Activated naive CD8-positive, alpha-beta T cell treated with anti-CD3 and anti-CD28 coated beads, Interleukin-2, amount 50 U/mL, for 24 hours (primary cell): ENCODE results near the gene PRR7.

Experiments used
- ATAC-seq: fragments of 150-1000 bp; cut with Tn5 transposase; one replicate; pipeline ENCODE4 v1.10.0; 2021
- DNase-seq: peaks from one replicate; pipeline ENCODE4 v3.0.0; 2021
- H3K27ac Mint-ChIP-seq: one replicate; pipeline ENCODE4 v1.8.0; 2021; ENCODE audit warnings: mild to moderate bottlenecking, mixed read lengths
- H3K27me3 Mint-ChIP-seq: one replicate; pipeline ENCODE4 v1.8.0; 2021; ENCODE audit warnings: mixed read lengths
- H3K36me3 Mint-ChIP-seq: one replicate; pipeline ENCODE4 v1.8.0; 2021; ENCODE audit warnings: low read depth, mixed read lengths
- H3K4me1 Mint-ChIP-seq: one replicate; pipeline ENCODE4 v1.8.0; 2021; ENCODE audit warnings: mixed read lengths
- H3K4me3 Mint-ChIP-seq: one replicate; pipeline ENCODE4 v1.8.0; 2021; ENCODE audit warnings: mild to moderate bottlenecking, moderate library complexity, mixed read lengths
- H3K9me3 Mint-ChIP-seq: one replicate; pipeline ENCODE4 v1.8.0; 2021; ENCODE audit warnings: mixed read lengths

PRR7 gene

GRCh38 chr5:177449140-177450061 lies 2.8 kb downstream of the PRR7 start:
- Mint-ChIP-seq H3K36me3 (no peaks in the 10 kb centered on the region), H3K9me3 (no peaks in the 10 kb centered on the region), H3K4me1 (peaks cover 54% of the 10 kb centered on the region), H3K4me3 (peak overlapping the region; percentile 73), H3K27ac (no peak overlapping the region), H3K27me3 (no peaks in the 10 kb centered on the region)
- ATAC-seq = no peak
- no peak for DNase-seq

- Mint-ChIP-seq H3K9me3 (no peaks in the 10 kb centered on the region), H3K4me3 (no peak overlapping the region), H3K27me3 (no peaks in the 10 kb centered on the region), H3K36me3 (no peaks in the 10 kb centered on the region), H3K27ac (no peak overlapping the region), H3K4me1 (peaks cover 39% of the 10 kb centered on the region)
- no peak for DNase-seq
- ATAC-seq = no peak
Observed at GRCh38 chr5:177450667-177451424, 4.2 kb downstream of the PRR7 start.

GRCh38 chr5:177452688-177453638 lies 6.3 kb downstream of the PRR7 start:
- no peak for ATAC-seq

GRCh38 chr5:177453852-177454396 lies 7.3 kb downstream of the PRR7 start:
- H3K27me3 Mint-ChIP-seq = no peaks in the 10 kb centered on the region
- peak overlapping the region; percentile 53 for H3K27ac Mint-ChIP-seq
- H3K9me3 Mint-ChIP-seq = no peaks in the 10 kb centered on the region
- H3K36me3 Mint-ChIP-seq = peaks cover 6% of the 10 kb centered on the region
- H3K4me1 Mint-ChIP-seq = peaks cover 29% of the 10 kb centered on the region
- ATAC-seq (no peak), DNase-seq (no peak)
- peak overlapping the region; percentile 80 for H3K4me3 Mint-ChIP-seq

More at GRCh38 chr5:177452688-177453638, 6.3 kb downstream of the PRR7 start:
- no peak for DNase-seq
- Mint-ChIP-seq H3K27ac (no peak overlapping the region), H3K36me3 (peaks cover 6% of the 10 kb centered on the region), H3K9me3 (no peaks in the 10 kb centered on the region), H3K4me1 (peaks cover 39% of the 10 kb centered on the region), H3K4me3 (no peak overlapping the region), H3K27me3 (no peaks in the 10 kb centered on the region)

DNA sequence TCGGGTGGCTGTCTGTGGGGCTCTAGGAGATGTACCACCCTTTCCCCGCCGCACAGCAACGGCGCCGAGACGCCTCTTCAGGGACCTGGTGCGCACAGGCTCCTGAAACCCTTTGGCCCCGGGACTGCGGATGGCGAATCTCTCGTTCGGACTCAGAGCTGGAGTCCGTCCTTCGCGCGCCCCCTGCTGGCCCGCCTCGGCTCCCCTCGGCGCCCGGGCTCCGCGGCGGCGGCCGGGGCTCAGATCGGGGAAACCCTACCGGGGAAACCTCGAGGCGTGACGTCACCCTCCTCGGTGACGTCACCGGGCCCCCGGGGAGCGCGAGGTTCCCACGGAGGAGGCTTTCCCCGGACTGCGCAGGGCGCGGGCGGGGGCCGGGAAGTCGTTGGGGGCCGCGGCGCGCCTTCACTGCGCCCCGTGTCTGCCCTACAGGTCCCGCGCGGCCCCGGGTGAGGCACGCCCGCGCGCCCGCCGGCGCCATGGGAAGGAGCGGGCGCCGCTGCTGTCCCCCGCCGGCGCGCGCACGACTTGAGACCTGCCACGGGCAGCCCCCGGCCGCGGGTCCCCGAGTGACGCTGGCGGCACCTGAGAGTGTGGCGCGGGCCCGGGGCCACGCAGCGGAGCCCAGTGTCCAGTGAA lies 7.9 kb downstream of the PRR7 start:
- H3K9me3 Mint-ChIP-seq = no peaks in the 10 kb centered on the region
- H3K27ac Mint-ChIP-seq = peak overlapping the region; percentile 53
- DNase-seq (peak; percentile 99), ATAC-seq (peak; percentile 50)
- peaks cover 6% of the 10 kb centered on the region for H3K36me3 Mint-ChIP-seq
- H3K4me1 Mint-ChIP-seq = peaks cover 25% of the 10 kb centered on the region
- no peaks in the 10 kb centered on the region for H3K27me3 Mint-ChIP-seq
- H3K4me3 Mint-ChIP-seq = peak overlapping the region; percentile 84

- no peaks in the 10 kb centered on the region for H3K9me3 Mint-ChIP-seq
- peak overlapping the region; percentile 42 for H3K27ac Mint-ChIP-seq
- H3K4me1 Mint-ChIP-seq = peaks cover 25% of the 10 kb centered on the region
- DNase-seq (peak; percentile 96), ATAC-seq (peak; percentile 68)
- no peaks in the 10 kb centered on the region for H3K27me3 Mint-ChIP-seq
- peak overlapping the region; percentile 84 for H3K4me3 Mint-ChIP-seq
- H3K36me3 Mint-ChIP-seq = peaks cover 6% of the 10 kb centered on the region
Observed at GRCh38 chr5:177455036-177455660, 8.5 kb downstream of the PRR7 start.

DNA sequence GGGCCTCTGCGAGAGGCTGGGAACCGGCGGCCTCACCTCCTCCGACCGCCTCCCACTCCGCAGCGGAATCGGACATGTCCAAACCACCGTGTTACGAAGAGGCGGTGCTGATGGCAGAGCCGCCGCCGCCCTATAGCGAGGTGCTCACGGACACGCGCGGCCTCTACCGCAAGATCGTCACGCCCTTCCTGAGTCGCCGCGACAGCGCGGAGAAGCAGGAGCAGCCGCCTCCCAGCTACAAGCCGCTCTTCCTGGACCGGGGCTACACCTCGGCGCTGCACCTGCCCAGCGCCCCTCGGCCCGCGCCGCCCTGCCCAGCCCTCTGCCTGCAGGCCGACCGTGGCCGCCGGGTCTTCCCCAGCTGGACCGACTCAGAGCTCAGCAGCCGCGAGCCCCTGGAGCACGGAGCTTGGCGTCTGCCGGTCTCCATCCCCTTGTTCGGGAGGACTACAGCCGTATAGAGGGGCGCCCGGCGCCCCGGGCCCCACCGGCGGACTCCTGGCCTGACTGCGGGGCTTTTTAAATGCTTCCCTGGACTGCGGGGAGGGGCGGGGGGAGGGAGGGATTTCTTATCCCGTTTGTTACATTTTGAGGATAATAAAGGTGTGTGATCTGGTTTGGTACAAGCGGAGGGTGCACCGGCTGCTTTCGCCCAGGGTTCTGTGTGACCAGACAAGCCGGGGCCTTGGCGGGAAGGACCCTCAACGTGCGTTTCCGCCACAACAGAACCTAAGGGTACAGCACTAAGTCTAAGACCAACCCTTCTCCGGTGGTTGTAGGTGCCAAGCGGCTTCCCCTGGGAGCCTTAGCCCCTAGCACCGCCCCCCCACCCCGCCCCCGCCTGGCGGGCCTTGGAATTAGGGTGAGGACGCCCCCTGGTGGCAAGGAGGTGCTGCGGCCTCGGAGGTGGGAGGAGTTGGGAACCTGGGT lies 9.3 kb downstream of the PRR7 start:
- no peaks in the 10 kb centered on the region for H3K27me3 Mint-ChIP-seq
- H3K27ac Mint-ChIP-seq = peak overlapping the region; percentile 88
- DNase-seq = peak; percentile 99

DNA sequence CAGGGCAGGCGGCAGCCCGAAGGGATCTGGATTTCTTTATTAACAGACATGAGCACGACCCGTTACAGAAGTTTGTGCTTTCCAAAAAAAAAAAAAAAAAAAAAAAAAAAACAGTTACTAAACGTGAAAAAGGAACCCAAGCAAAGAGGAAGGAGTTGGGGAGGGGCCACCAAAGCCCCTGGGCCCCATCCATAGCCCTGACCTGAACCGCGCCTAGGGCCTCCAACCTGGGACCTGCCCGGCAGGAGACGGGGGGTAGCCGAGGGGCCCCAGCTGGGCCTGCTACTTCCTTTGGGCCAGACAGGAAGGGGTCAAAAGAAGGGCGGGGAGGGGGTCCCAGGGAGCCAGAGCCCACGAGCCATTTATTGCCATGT lies 10.0 kb downstream of the PRR7 start:
- H3K9me3 Mint-ChIP-seq = no peaks in the 10 kb centered on the region
- DNase-seq (no peak), ATAC-seq (no peak)
- peak overlapping the region; percentile 84 for H3K4me3 Mint-ChIP-seq
- H3K27me3 Mint-ChIP-seq = no peaks in the 10 kb centered on the region
- H3K36me3 Mint-ChIP-seq = peaks cover 9% of the 10 kb centered on the region
- H3K27ac Mint-ChIP-seq = no peak overlapping the region
- H3K4me1 Mint-ChIP-seq = peaks cover 28% of the 10 kb centered on the region

More for the DNA sequence above, 9.3 kb downstream of the PRR7 start:
- Mint-ChIP-seq H3K9me3 (no peaks in the 10 kb centered on the region), H3K4me3 (peak overlapping the region; percentile 84), H3K36me3 (peaks cover 9% of the 10 kb centered on the region), H3K4me1 (peaks cover 25% of the 10 kb centered on the region)
- ATAC-seq = peak; percentile 35

GRCh38 chr5:177456976-177457851 lies 10.6 kb downstream of the PRR7 start:
- Mint-ChIP-seq H3K9me3 (no peaks in the 10 kb centered on the region), H3K4me1 (peaks cover 29% of the 10 kb centered on the region), H3K27me3 (no peaks in the 10 kb centered on the region), H3K36me3 (peaks cover 9% of the 10 kb centered on the region), H3K4me3 (peak overlapping the region; percentile 36), H3K27ac (no peak overlapping the region)
- peak; percentile 17 for ATAC-seq
- peak; percentile 68 for DNase-seq

- peaks cover 32% of the 10 kb centered on the region for H3K4me1 Mint-ChIP-seq
- H3K27ac Mint-ChIP-seq = no peak overlapping the region
- H3K4me3 Mint-ChIP-seq = peak overlapping the region; percentile 36
- H3K27me3 Mint-ChIP-seq = no peaks in the 10 kb centered on the region
- no peak for ATAC-seq
- H3K9me3 Mint-ChIP-seq = no peaks in the 10 kb centered on the region
- H3K36me3 Mint-ChIP-seq = peaks cover 11% of the 10 kb centered on the region
- no peak for DNase-seq
Observed at GRCh38 chr5:177457852-177458681, 11.5 kb downstream of the PRR7 start.

DNA sequence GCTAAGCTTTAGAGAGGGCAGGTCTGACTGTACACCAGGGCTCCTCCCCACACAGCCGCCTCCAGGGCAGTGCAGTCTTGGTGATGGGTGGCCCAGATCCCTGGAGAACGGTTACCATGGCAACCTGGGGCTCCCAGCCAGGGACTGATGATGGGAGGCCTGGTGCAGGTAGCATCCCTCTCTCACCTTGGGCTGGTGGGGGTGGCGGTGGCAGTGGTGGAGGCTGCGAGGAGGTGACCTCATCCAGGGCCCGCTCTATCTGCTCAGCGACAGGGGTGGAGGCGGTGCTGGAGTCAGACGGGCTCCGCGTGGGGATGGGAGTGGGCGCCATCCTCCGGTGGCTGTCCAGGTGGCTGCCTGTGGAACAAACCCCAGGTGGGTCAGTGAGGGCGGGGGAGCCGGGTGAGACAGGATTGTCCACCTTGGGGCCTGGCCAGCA lies 12.3 kb downstream of the PRR7 start:
- no peak for DNase-seq
- Mint-ChIP-seq H3K27me3 (no peaks in the 10 kb centered on the region), H3K4me1 (peaks cover 27% of the 10 kb centered on the region), H3K4me3 (no peak overlapping the region), H3K9me3 (no peaks in the 10 kb centered on the region), H3K27ac (no peak overlapping the region), H3K36me3 (peaks cover 11% of the 10 kb centered on the region)
- ATAC-seq = no peak
